CD4-positive, alpha-beta T cell treated with Interleukin-17A for 4 hours (primary cell): ENCODE data around the gene CNN2.
A peak's percentile ranks its signal among the peaks of the same experiment; 100 is the strongest.
"Not testable (repeated sequence)": the region's sequence is repeated elsewhere in the genome, so short reads cannot be mapped to it uniquely, and the experiment has no call there.

Experiments used
- DNase-seq: peaks from one replicate; pipeline ENCODE4 v3.0.0-alpha.2; 2020; ENCODE audit warnings: mixed read lengths

Gene CNN2

GRCh38 chr19:1012334-1012733 lies 14.1 kb upstream of the CNN2 start:
- no peak for DNase-seq

- no peak for DNase-seq
These were observed 13.2 kb upstream of the CNN2 start for GRCh38 chr19:1013218-1013617.

- DNase-seq = no peak
These were observed 12.0 kb upstream of the CNN2 start for GRCh38 chr19:1014161-1015060.

GRCh38 chr19:1015061-1015781 lies 11.2 kb upstream of the CNN2 start:
- DNase-seq = no peak

- no peak for DNase-seq
These were observed 10.4 kb upstream of the CNN2 start for GRCh38 chr19:1015782-1016646.

- DNase-seq = no peak
These were observed 9.7 kb upstream of the CNN2 start for GRCh38 chr19:1016647-1017114.

GRCh38 chr19:1017115-1017905 lies 9.1 kb upstream of the CNN2 start:
- no peak for DNase-seq

- no peak for DNase-seq
These were observed 8.5 kb upstream of the CNN2 start for GRCh38 chr19:1017906-1018305.

GRCh38 chr19:1018393-1018792 lies 8.0 kb upstream of the CNN2 start:
- no peak for DNase-seq

- no peak for DNase-seq
These were observed 7.3 kb upstream of the CNN2 start for GRCh38 chr19:1018932-1019615.

GRCh38 chr19:1019616-1019961 lies 6.8 kb upstream of the CNN2 start:
- no peak for DNase-seq

GRCh38 chr19:1019980-1020867 lies 6.2 kb upstream of the CNN2 start:
- DNase-seq = no peak

- peak; percentile 98 for DNase-seq
These were observed 5.5 kb upstream of the CNN2 start, which contains the start of gene TMEM259 for GRCh38 chr19:1020868-1021425. TSS of gene TMEM259 (minus strand) at chr19:1021123. CDS start at chr19:1020996, 127 bp downstream.

GRCh38 chr19:1023883-1024188 lies 2.6 kb upstream of the CNN2 start:
- not testable (repeated sequence) for DNase-seq

GRCh38 chr19:1025080-1025479 lies 1.3 kb upstream of the CNN2 start:
- not testable (repeated sequence) for DNase-seq

- DNase-seq = peak; percentile 56
These were observed 608 bp downstream of the CNN2 start for GRCh38 chr19:1026783-1027649.

- DNase-seq = peak; percentile 30
These were observed 1.2 kb downstream of the CNN2 start for GRCh38 chr19:1027650-1028061.

GRCh38 chr19:1028062-1028926 lies 1.9 kb downstream of the CNN2 start:
- peak; percentile 82 for DNase-seq
